ENCODE measurements around the gene DTX3. TPM values are rescaled to one million over a fixed set of nuclear protein-coding genes. Genes with fewer than 3 reads are reported as not detected.

DTX3 gene
- total RNA-seq, 1 donor from 2014 or later = 29.9 TPM

DNA sequence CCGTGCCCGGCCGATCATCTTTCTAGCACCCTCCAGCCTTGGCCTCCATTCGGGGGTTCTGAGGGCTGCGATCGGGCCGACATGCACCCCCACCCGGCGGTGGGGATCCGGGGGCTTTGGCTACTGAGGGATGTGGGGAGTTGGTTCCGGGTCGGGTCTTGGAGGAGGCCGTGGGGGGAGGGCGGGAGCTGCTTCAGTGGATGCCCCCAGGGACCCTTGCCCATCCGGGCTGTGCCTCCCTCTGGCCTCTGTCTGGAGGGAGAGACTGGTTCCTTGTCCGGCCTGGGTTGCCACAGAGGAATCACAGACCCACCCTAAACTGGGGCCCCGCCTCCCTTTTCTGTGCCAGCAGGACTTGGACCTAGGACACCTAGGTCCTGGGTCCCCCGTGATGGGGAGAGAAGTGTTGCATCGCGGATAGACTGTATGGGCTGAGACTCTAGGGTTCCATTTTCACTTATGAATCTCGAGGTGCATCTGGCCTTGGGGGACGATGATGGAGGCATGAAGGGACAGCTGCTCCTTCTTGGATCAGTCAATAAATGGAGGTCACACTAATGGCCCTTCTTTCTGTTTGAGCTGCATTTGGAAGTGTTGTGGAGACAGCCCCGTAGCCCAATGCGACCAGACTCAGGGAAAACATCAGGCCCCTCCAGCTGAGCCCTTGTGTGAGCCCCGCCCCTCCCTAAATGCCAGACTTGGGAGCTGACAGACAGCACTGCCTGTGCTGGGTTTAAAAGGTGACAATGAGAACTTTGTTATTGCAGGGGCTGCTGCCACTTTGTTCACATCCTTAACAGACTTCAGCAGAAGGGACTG is 577 bp downstream of the DTX3 start:
- Mint-ChIP-seq H3K4me1 (ENCODE audit: unreplicated experiment) (peaks cover 34% of the 10 kb centered on the region), H3K36me3 (ENCODE audit: unreplicated experiment) (peaks cover 23% of the 10 kb centered on the region), H3K27me3 (ENCODE audit: unreplicated experiment) (peaks cover 2% of the 10 kb centered on the region), H3K4me3 (ENCODE audit: unreplicated experiment) (peak overlapping the region; percentile 79), H3K9me3 (ENCODE audit: unreplicated experiment) (no peaks in the 10 kb centered on the region), H3K27ac (ENCODE audit: unreplicated experiment) (peak overlapping the region; percentile 91)
- no peak for DNase-seq (ENCODE audit: extremely low spot score, unreplicated experiment)
- TF ChIP-seq, protein P1, sequence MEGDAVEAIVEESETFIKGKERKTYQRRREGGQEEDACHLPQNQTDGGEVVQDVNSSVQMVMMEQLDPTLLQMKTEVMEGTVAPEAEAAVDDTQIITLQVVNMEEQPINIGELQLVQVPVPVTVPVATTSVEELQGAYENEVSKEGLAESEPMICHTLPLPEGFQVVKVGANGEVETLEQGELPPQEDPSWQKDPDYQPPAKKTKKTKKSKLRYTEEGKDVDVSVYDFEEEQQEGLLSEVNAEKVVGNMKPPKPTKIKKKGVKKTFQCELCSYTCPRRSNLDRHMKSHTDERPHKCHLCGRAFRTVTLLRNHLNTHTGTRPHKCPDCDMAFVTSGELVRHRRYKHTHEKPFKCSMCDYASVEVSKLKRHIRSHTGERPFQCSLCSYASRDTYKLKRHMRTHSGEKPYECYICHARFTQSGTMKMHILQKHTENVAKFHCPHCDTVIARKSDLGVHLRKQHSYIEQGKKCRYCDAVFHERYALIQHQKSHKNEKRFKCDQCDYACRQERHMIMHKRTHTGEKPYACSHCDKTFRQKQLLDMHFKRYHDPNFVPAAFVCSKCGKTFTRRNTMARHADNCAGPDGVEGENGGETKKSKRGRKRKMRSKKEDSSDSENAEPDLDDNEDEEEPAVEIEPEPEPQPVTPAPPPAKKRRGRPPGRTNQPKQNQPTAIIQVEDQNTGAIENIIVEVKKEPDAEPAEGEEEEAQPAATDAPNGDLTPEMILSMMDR (IDR thresholded peaks at IDR 0.05) = no peak

DNA sequence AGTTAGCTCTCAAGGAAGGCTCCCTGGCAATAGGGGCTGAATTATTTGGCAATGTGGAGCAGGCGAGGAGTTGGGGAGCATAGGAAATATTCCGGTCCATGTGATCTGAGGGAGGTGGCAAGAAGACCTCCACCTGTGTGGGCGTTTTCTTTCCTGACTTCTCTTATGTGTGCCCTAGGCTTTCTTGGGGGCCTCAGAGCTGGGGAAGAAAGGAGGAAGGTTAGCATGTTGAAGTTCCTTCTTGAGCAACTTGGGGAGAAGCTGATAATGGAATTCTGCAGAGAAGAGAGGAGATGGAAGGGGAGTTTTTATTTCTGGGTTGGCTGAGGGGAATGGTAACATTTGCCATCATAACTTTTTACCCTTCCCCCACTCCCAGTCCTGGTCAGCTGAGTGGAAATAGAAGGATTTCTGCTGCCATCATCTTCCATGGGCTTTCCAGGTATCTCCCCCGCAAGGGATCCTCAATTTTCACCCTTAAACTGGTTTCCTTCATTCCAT is 1.2 kb downstream of the DTX3 start:
- no peak for DNase-seq (ENCODE audit: extremely low spot score, unreplicated experiment)
- Mint-ChIP-seq H3K36me3 (ENCODE audit: unreplicated experiment) (peaks cover 18% of the 10 kb centered on the region), H3K27me3 (ENCODE audit: unreplicated experiment) (peaks cover 2% of the 10 kb centered on the region), H3K9me3 (ENCODE audit: unreplicated experiment) (no peaks in the 10 kb centered on the region), H3K27ac (ENCODE audit: unreplicated experiment) (peak overlapping the region; percentile 35), H3K4me3 (ENCODE audit: unreplicated experiment) (peak overlapping the region; percentile 79), H3K4me1 (ENCODE audit: unreplicated experiment) (peaks cover 40% of the 10 kb centered on the region)
- TF ChIP-seq, protein P1 (IDR thresholded peaks at IDR 0.05) = no peak

DNA sequence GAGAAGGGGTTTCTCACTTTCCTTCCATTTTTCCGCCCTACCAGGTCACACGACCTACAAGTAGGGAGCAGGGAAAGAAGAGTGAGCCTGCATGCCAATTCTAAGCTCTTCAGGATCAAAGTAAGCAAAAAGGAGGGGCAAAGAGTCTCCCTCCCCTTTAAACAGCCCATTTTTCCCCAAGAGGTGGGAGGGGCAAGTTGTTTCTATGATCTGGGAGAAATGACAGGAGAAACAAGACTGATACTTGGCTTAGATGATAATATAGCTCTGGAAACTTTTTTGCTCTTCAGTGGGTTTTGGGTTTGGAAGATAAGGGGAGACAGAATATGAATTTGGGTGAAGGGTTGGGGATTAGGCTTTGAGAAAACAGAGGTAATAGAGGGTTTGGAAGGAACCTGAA is 1.8 kb downstream of the DTX3 start:
- Mint-ChIP-seq H3K27me3 (ENCODE audit: unreplicated experiment) (peaks cover 2% of the 10 kb centered on the region), H3K36me3 (ENCODE audit: unreplicated experiment) (peaks cover 13% of the 10 kb centered on the region), H3K4me1 (ENCODE audit: unreplicated experiment) (peaks cover 42% of the 10 kb centered on the region), H3K9me3 (ENCODE audit: unreplicated experiment) (no peaks in the 10 kb centered on the region), H3K27ac (ENCODE audit: unreplicated experiment) (no peak overlapping the region), H3K4me3 (ENCODE audit: unreplicated experiment) (no peak overlapping the region)
- TF ChIP-seq, protein P1 (IDR thresholded peaks at IDR 0.05) = no peak
- DNase-seq (ENCODE audit: extremely low spot score, unreplicated experiment) = no peak

DNA sequence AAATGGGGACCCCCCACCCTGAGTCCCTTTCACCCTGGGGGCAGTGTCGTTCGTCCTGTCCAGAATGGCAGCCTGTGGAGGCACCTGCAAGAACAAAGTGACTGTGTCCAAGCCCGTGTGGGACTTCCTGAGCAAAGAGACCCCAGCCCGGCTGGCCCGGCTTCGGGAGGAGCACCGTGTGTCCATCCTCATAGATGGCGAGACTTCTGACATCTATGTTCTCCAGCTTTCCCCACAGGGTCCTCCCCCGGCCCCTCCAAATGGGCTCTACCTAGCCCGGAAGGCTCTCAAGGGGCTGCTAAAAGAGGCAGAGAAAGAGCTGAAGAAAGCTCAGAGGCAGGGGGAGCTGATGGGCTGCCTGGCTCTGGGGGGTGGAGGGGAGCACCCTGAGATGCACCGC is 2.2 kb downstream of the DTX3 start:
- Mint-ChIP-seq H3K9me3 (ENCODE audit: unreplicated experiment) (no peaks in the 10 kb centered on the region), H3K27ac (ENCODE audit: unreplicated experiment) (no peak overlapping the region), H3K27me3 (ENCODE audit: unreplicated experiment) (peaks cover 2% of the 10 kb centered on the region), H3K36me3 (ENCODE audit: unreplicated experiment) (peaks cover 9% of the 10 kb centered on the region), H3K4me1 (ENCODE audit: unreplicated experiment) (peaks cover 42% of the 10 kb centered on the region), H3K4me3 (ENCODE audit: unreplicated experiment) (no peak overlapping the region)
- TF ChIP-seq, protein P1 (IDR thresholded peaks at IDR 0.05) = no peak
- no peak for DNase-seq (ENCODE audit: extremely low spot score, unreplicated experiment)

DNA sequence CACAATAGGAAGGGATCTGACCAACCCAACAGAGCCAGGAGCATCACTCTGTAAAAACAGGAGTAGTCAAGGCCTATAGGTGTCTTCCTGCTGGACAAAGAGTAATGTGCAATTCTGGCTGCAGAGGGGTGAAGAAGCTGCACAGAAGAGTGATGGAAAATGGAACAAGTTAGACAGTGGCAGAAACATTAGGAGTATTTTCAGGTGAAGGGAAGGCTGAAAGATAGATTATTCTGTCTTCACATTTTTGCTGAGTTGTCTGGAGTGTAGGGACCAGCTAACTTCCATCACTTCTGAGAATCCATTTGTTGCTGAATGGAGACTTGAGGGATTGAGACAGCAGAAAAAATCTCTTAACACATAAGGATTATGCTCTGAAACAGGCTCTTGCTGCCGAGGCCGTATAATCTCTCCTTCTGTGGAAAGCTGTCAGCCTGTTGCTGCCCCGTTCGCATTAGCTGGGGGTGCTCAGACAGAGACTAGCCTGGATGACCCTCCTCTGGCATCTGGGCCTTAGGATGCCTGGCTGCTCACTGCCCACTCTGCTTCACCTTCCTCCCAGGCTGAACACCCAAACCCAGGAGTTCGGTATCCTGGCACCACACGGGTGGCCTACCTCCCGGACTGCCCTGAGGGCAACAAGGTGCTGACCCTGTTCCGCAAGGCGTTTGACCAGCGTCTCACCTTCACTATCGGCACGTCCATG is 3.5 kb downstream of the DTX3 start:
- no peak overlapping the region for H3K27ac Mint-ChIP-seq (ENCODE audit: unreplicated experiment)
- no peaks in the 10 kb centered on the region for H3K9me3 Mint-ChIP-seq (ENCODE audit: unreplicated experiment)
- no peak for DNase-seq (ENCODE audit: extremely low spot score, unreplicated experiment)
- H3K4me3 Mint-ChIP-seq (ENCODE audit: unreplicated experiment) = no peak overlapping the region
- peaks cover 2% of the 10 kb centered on the region for H3K27me3 Mint-ChIP-seq (ENCODE audit: unreplicated experiment)
- TF ChIP-seq, protein P1 (IDR thresholded peaks at IDR 0.05) = no peak
- H3K36me3 Mint-ChIP-seq (ENCODE audit: unreplicated experiment) = no peaks in the 10 kb centered on the region
- peaks cover 47% of the 10 kb centered on the region for H3K4me1 Mint-ChIP-seq (ENCODE audit: unreplicated experiment)
